Mucosa of descending colon (tissue), 3 donors: Measurements from ENCODE around the gene VPS37D. TPM values are rescaled to one million over a fixed set of nuclear protein-coding genes. Genes with fewer than 3 reads are reported as not detected.

Experiments
- ATAC-seq: fragments of 200-7000 bp; cut with Tn5 transposase; one replicate; pipeline ENCODE4 v1.9.1; 2020; ENCODE audit warnings: mild to moderate bottlenecking, moderate library complexity
- DNase-seq, 3 donors: peaks; one replicate each; pipeline ENCODE4 v3.0.0-alpha.2; 2020
- H3K36me3 ChIP-seq: fragments of 200-600 bp; one replicate; pipeline ENCODE4 v1.8.0; 2021; ENCODE audit warnings: low read depth, mild to moderate bottlenecking
- H3K4me1 ChIP-seq: fragments of 200-600 bp; one replicate; pipeline ENCODE4 v1.8.0; 2021; ENCODE audit warnings: low read depth, mild to moderate bottlenecking
- H3K4me3 ChIP-seq: fragments of 200-600 bp; one replicate; pipeline ENCODE4 v1.8.0; 2021; ENCODE audit warnings: mild to moderate bottlenecking
- H3K9me3 ChIP-seq: fragments of 200-600 bp; one replicate; pipeline ENCODE4 v1.8.0; 2021; ENCODE audit warnings: mild to moderate bottlenecking
- intact Hi-C, 2 donors: fragments of 100-400 bp; cut with DNase I in 1 of 2; cut with micrococcal nuclease in 1 of 2; formaldehyde crosslinking; loops; one replicate each; pipeline versions ENCODE4 v1.11.0 to v1.11.1; 2022; cut with DNase I, micrococcal nuclease
- total RNA-seq, 3 donors: library from RNA; stranded (reverse); fragmentation: NEBNext Ultra II Directional in 2 of 3; extraction: Animal tissue kit (Norgen Biotek cat#: 25700) in 2 of 3; gene quantifications; one replicate each; pipeline versions ENCODE4 v1.2.1 to v1.2.4, GENCODE V29; 2021 to 2023
- TF ChIP-seq, protein P1 (sequence below): fragments of 200-600 bp; IDR thresholded peaks from one replicate; pipeline ENCODE4 v1.8.0; 2022; ENCODE audit warnings: antibody characterized with exemption, mild to moderate bottlenecking
- donor health status: DM: no; HTN: no; CAD: no; lungs with moderate emphysema.
- donor health status: DM: no; HTN: no; CAD: no.
- donor health status: DM: no; HTN: yes; CAD: no.

VPS37D gene
- total RNA-seq, 3 donors from 2014 or later = 0.48 to 3.3 TPM; not detected in 1

DNA sequence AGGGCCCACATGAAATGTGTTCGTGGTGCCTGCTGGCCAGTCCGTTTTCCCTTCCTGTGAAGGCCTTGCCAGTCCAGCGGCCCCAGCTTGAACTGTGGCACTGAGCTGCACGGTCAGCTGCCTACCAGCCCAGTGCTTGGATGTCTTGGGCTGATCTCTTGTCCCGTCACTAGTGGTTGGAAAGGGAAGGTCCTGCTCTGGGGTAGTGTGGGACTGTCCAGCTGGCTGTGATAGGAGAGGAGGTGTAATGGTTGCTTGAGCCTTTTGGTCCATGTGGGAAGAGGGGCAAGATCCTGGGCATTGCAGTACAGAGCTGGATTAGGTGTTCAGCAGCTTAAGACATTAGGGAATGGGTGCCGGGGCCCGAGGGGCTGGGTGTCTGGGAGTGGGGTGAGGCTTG, 30.8 kb downstream of the VPS37D start:
- H3K36me3 ChIP-seq = no peaks in the 10 kb centered on the region
- no peak overlapping the region for H3K4me3 ChIP-seq
- intact Hi-C loops = no loop called here
- TF ChIP-seq, protein P1, sequence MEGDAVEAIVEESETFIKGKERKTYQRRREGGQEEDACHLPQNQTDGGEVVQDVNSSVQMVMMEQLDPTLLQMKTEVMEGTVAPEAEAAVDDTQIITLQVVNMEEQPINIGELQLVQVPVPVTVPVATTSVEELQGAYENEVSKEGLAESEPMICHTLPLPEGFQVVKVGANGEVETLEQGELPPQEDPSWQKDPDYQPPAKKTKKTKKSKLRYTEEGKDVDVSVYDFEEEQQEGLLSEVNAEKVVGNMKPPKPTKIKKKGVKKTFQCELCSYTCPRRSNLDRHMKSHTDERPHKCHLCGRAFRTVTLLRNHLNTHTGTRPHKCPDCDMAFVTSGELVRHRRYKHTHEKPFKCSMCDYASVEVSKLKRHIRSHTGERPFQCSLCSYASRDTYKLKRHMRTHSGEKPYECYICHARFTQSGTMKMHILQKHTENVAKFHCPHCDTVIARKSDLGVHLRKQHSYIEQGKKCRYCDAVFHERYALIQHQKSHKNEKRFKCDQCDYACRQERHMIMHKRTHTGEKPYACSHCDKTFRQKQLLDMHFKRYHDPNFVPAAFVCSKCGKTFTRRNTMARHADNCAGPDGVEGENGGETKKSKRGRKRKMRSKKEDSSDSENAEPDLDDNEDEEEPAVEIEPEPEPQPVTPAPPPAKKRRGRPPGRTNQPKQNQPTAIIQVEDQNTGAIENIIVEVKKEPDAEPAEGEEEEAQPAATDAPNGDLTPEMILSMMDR = no peak
- no peaks in the 10 kb centered on the region for H3K4me1 ChIP-seq
- no peak for DNase-seq
- no peaks in the 10 kb centered on the region for H3K9me3 ChIP-seq
- ATAC-seq = no peak

DNA sequence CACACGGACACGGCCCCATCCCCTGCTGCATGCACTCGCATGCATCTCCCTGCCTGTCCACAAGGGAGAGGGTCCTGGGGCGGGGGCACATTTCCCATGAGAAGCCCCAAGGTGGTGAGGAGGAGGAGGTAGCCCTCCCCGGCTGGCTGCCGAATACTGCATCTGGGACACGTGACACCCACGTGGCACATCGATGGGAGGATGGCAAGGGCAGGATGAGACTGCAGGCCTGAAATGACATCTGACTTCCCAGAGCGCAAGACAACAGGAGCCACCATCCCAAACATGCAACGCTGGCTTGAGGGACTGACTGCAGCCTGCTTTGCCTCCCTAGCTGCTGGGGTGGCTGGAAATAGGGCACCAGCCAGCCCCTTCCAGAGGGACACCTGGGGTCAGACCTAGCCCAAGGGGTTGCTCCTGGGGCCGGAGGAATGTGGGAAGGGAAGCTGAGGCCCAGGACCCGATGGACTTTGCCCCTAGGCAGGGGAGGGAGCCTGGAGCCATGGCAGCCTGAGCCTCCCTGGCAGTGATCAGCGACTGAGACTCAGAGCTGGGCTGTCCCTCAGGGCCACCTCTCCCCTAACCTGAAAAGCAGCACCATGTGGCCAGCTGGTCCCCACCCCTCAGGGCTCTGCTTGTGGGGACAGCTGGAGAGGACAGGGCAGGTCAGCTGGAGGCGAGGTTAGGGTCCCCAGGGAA, 31.9 kb downstream of the VPS37D start:
- DNase-seq (no peak), ATAC-seq (no peak)
- no peaks in the 10 kb centered on the region for H3K9me3 ChIP-seq
- intact Hi-C loops = no loop called here
- no peak overlapping the region for H3K4me3 ChIP-seq
- no peaks in the 10 kb centered on the region for H3K36me3 ChIP-seq
- TF ChIP-seq, protein P1 = no peak
- no peaks in the 10 kb centered on the region for H3K4me1 ChIP-seq

DNA sequence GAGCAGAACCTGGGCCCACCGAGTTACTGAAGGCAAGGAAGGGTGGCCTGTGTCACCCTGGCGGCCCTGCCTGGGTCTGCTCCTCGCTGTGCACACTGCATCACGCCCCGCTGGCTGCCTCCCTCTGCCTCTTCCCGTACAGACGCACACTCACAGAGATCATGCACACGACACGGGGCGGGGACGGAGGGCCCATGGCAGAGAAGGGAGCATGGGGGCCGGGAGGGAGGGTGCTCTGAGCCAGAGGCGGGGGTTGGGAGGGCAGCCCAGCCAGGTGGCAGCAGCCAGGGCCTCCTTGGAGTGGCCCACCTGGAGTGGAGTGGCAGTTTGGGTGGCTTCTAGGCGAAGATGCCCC, 32.4 kb downstream of the VPS37D start:
- Histone ChIP-seq H3K9me3 (no peaks in the 10 kb centered on the region), H3K4me3 (no peak overlapping the region), H3K4me1 (no peaks in the 10 kb centered on the region), H3K36me3 (no peaks in the 10 kb centered on the region)
- intact Hi-C loops = no loop called here
- no peak for DNase-seq
- no peak for ATAC-seq
- TF ChIP-seq, protein P1 = no peak

DNA sequence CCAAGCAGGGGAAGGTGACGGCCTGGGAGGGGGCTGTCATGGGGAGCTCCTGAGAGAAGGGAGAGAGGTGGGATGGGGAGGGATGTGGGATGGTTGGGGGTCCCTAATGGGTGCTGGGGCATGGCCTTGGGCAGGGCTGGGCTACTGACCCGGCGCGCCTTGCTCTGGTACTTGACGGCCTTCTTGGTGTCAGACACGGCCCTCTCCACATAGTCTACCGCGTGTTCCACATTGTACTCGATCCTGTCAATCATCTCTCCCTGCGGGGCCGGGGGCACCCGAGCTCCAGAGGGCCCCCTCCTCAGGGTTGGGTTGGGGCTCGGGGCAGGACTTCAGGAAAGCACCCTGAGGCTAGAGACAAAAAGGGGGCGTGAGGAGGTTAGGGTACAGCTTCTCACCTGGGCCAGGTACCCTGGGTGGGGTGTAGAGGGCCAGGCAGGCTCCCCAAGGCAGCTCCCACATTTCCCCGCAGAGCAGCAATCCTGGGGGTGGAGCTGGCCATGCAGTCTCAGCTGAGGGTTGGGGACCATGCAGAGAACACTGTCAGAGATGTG, 33.0 kb downstream of the VPS37D start:
- H3K4me3 ChIP-seq = no peak overlapping the region
- TF ChIP-seq, protein P1 = no peak
- no peaks in the 10 kb centered on the region for H3K36me3 ChIP-seq
- no peaks in the 10 kb centered on the region for H3K4me1 ChIP-seq
- intact Hi-C loops = no loop called here
- ATAC-seq (no peak), DNase-seq (no peak)
- H3K9me3 ChIP-seq = no peaks in the 10 kb centered on the region

DNA sequence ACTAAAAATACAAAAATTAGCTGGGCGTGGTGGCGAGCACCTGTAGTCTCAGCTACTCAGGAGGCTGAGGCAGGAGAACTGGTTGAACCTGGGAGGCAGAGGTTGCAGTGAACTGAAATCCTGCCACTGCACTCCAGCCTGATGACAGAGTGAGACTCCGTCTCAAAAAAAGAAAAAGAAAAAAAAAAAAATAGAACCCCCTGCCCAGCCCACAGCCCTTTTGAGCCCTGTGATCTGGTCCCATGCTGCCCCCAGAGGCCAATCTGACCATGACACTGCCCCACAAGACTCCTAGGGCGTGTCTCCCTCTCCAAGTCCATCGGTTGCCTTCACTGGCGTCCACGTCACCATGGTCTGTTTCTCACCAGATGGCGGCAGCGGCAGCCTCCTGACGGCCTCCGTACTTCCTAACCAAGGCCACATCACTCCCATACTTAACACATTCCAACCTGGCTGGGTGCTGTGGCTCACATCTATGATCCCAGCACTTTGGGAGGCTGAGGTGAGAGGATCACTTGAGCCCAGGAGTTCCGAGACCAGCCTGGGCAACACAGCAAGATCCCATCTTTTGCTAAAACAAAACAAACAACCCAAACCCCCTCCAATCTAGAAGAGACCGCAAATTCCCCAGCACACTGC, 33.8 kb downstream of the VPS37D start:
- intact Hi-C loops = no loop called here

More for the DNA sequence above, 33.8 kb downstream of the VPS37D start:
- ATAC-seq (peak; percentile 75), DNase-seq (peak in 2 of 3 donors; percentile 79 to 81)
- Histone ChIP-seq H3K4me3 (no peak overlapping the region), H3K36me3 (no peaks in the 10 kb centered on the region), H3K9me3 (no peaks in the 10 kb centered on the region), H3K4me1 (no peaks in the 10 kb centered on the region)
- TF ChIP-seq, protein P1 = peak; percentile 55
